NCI-H2081 treated with DMSO at 0.1 percent for 48 hours (cell line): Measurements from ENCODE around the gene CPED1.
"Not testable (repeated sequence)": the region's sequence is repeated elsewhere in the genome, so short reads cannot be mapped to it uniquely, and the experiment has no call there.

Experiments used
- DNase-seq: peaks from one replicate; lab custom pipeline; 2025; lab: John Stamatoyannopoulos, UW

CPED1 gene

GRCh38 chr7:120996988-120997345 lies 8.5 kb downstream of the CPED1 start:
- no peak for DNase-seq

DNA sequence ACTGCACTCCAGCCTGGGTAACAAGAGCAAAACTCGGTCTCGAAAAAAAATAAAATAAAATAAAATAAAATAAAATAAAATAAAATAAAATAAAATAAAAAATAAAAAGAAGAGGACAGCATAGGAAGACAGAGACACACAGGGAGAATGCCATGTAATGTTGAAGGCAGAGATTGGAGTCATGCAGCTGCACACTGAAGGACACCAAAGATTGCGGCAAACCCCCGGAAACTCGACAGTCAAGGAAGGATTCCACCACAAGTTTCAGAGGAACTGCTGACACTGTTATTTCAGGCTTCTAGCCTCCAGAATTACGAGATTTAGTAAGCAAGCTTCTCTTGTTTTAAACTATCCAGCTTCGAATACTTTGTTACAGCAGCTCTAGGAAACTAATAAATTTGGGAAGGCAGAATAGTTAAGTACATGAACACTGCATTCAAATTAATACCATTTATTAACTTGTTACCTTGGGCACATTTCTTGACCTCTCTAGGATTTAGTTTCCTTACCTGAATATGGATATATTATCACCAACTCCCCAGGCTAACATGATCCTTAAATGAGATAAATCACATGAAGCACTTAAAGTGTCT lies 9.5 kb downstream of the CPED1 start:
- DNase-seq: no peak

DNA sequence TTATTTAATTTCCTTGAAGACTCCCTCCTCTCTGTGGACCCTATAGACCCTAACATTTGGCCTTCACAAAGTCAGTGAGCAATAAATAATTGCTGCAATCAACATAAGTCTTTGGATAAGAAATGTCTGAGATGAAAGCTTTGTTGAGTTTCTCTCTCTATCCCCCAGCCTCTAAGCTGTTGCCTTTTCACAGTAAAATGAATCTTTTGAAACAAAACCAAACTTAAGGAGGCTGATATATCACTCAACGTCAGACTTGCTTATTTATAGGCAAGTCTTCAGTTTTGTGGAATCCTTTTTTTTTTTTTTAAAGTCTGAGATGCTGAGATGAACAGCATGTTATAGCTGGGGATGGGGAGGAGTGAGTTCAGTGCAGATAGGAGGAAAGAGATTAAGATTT lies 10.0 kb downstream of the CPED1 start:
- DNase-seq: no peak

DNA sequence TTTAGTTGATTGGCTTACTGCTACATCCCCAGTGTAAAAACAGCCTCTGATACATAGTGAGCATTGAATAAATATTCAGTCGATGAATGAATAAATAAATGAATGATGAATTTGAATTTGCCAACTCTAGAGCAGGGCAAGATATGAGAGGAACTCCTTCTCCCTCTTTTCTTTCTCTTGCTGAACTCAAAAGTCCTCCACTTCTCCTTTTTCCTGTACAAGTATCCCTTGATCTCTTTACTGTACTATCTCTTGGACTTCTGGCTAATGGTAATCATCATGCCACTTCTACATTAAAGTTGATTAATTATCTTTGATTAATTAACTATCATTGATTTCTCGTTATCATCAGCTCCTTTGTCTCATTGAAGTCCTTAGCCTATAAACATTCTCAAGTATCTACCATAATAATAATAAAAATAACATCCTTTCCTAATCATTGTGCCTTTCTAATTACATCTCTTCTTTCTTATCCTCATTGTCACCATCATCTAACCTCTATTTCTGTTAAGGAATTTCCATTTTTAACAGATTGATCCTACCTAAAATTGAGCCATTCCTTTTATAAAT lies 10.6 kb downstream of the CPED1 start:
- DNase-seq: no peak

GRCh38 chr7:121000081-121000983 lies 11.8 kb downstream of the CPED1 start:
- no peak for DNase-seq

GRCh38 chr7:121001234-121001906 lies 12.9 kb downstream of the CPED1 start:
- no peak for DNase-seq

DNA sequence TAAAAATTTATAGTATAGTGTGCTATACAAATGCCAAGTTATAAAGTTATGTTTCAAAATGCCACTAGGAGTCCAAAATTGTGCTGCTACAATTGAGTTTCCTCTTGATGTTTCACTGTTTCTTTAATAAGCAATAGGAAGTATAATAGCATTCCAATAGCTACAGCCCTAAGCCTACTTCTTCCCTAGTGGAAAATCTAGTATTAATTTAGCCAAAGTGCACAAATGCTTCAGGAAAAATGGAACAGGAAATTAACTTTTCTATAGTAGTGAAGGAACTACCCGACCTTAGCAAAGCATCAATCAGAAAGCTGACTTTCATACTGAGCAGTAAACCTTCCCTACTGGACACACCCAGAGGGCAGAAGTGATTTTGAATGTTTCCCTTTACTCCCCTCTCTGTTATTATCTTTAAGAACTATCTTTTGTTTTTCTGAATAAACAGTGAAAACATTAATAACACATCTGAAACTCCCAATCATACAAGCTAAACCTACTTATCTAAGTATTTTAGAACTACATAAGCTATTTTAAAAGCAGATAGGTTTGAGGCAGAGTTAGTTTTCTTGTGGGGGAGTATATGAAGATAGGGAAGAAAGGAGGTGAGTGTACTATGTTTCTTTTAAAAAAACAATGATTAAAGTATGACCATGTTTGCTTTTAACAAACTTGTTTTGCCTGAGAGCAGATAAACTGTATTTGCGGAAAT lies 13.7 kb downstream of the CPED1 start:
- DNase-seq: no peak

DNA sequence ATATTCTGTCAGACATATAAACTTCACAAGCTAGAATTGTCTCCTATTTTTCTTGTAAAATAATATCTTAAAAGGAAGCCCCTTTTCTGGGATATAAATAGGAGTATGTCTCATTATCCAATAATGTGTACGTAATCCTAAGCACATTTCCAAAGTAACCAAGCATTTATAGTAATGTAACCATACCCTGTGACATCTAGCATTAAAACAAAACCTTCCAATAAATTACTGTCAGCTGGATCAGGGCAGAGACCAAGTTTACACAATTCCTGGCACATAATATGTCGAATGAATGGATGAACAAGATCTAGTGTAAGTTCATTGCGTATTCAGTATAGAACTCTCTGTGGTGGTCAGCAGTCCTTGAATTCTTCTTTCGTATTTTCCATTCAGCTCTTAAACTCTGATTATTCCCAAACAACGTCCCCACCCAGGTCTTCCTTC lies 14.3 kb downstream of the CPED1 start:
- no peak for DNase-seq

DNA sequence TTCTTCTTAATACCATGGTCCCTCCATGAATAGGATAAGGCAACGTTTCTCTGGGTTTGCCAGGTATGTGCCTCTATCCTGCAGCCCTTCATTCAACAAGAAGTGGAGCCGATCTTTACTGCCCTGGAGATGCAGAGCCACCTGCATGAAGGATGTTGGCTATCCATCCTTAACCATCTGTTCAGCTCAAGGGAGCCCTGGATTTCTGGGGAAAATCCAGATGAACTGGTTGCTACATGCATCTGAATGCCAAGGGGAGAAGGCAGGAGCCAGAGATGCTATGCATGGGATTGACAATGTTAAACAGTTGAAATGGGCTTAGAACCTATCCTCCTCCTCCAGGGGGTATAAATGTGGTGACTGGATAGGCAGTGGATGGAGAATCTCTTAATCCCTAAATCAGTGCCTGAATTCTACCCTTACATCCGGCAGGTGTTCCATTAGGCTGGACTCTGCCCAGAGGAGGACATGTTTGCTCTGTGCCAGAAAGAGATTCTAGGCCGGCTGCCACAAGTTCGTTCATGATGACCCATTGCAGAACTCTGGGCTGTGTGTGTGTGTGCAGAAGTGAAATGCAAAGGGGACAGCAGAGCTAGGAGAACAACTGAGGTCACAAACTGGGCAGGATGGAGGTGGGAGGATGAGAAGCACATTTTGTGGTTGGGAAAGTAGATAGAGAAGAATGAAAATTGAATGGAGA lies 15.6 kb downstream of the CPED1 start:
- no peak for DNase-seq

DNA sequence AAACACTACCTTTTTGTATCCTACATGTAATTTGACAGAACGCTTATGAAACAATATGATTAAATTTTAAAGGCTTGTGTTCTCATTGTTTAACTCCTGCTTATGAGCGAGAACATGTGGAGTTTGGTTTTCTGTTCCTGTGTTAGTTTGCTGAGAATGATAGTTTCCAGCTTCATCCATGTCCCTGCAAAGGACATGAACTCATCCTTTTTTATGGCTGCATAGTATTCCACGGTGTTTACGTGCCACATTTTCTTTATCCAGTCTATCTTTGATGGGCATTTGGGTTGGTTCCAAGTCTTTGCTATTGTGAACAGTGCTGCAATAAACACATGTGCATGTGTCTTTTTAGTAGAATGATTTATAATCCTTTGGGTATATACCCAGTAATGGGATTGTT lies 16.5 kb downstream of the CPED1 start:
- DNase-seq: not testable (repeated sequence)

DNA sequence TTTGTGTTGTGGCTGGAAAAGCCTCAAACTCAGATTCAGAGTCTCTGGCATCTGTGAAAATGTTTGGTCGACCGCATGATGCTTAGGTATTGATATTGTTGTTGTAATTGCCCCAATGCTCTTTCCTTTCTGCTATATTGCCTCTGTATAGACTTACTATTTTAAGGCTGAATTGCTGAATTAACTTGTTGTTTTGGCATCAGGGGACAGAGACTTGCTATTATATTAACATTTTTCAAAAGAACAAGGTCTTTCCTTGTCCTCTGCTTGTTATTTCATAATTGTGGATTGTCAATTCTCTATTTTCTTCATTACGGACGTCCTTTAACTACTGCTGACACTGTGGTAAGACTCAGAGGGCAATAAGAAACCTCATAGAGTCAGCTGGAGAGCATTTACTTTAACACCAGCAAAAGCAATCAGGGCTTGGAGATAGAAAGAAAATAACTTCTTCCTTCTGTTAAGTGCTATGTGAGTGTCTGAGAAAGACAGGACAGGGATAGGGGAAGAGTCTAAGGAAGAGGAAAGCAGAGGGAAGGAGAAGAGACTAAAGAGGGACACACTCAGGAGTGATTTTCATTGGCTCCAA lies 17.6 kb downstream of the CPED1 start:
- DNase-seq: no peak

DNA sequence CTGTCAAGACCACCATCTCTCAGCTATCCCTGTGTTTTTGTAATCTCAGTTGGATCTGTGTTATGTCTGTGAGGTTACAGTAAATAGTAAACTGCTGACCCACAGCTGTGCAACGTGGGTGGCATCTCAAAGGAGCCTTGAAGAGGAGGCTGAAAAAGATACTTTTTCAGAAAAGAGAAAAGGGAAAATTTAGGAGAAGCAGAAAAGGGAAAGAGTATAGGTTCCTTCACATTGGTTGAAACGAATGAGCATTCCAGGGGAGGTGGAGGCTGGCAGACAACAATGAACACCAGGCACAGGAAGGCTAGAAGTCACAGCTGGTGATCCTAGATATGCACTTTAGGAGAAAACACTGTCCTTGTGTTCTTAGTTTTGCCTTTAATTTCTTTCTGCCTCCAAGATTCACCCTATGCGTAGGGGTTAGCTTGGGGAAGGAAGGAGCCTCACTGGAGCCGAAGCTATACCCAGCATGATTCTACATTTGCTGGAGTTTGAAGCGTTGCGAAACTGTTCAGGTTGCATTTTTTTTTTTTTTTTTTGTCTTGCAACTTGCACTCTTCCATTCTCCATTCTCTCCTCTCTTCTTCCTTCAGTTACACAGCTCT lies 18.3 kb downstream of the CPED1 start:
- no peak for DNase-seq

DNA sequence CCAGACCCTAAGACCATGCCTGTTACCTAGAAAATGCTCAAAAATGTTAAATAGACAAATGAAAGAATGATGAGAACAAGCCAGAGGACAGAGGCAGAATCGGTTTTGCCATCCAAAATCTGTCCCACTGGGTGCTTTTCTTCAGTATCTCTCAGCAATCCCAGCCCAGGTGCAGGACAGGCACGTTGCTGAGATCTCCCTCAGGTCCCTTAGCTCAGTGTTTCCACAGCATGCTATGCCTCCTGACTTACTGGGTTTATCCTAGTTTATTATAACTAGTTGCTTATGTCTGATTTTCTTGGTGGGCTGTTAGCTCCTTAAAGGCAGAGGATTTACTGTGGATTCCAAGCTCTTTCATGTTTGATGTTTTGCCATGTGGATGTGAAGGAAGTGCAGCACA lies 20.3 kb downstream of the CPED1 start:
- no peak for DNase-seq

- no peak for DNase-seq
Measured at GRCh38 chr7:121011401-121011800, 22.9 kb downstream of the CPED1 start.

DNA sequence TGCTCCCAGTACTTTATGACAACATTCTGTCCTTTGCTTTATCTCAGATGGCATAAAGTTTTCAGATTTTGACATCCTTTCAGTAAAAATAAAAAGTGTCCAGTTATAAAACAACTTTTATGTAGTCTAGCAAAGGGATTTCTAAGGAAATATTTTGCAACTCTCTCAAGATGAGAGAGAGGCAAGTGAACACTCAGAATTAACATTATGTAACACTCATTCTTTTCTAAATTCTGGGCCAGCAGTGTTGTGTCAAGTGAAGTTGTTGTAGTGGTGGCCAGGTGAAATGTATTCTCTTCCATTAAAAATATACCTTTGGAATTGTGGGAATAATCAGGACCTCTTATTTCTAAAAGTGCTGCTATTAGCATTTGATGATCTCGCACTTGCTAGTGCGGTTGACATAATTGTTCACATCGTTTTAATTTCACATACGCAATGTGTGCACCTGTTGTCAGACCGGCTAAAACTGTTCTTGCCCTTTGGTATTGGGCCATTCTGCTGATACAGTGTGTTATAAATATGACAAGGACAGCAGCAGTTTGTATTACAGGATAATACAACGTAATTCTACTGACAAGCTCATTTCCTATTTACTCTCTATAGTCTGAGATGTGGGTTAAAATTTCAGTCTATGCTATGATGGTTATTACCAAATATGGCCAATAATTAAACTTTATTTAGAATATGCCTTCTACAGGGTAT lies 23.8 kb downstream of the CPED1 start:
- DNase-seq: no peak

- no peak for DNase-seq
Measured at GRCh38 chr7:121012919-121013318, 24.4 kb downstream of the CPED1 start.

GRCh38 chr7:121015560-121015959 lies 27.0 kb downstream of the CPED1 start:
- no peak for DNase-seq

GRCh38 chr7:121016966-121017365 lies 28.5 kb downstream of the CPED1 start:
- no peak for DNase-seq

- no peak for DNase-seq
Measured at GRCh38 chr7:121017586-121017985, 29.1 kb downstream of the CPED1 start.

- no peak for DNase-seq
Measured at GRCh38 chr7:121019018-121019417, 30.5 kb downstream of the CPED1 start.
